T-helper 1 cell treated with Interleukin-12 subunit alpha and Interleukin-12 subunit beta and Interleukin-4 antibody, amounts not matched to agents 30 μg/mL and 1 μg/mL, for 36 hours (primary cell): ENCODE results near the gene SHKBP1.
A peak's percentile ranks its signal among the peaks of the same experiment; 100 is the strongest.

ENCODE experiments used
- H3K27ac Mint-ChIP-seq: one replicate; pipeline ENCODE4 v1.8.0; 2021; ENCODE audit warnings: mild to moderate bottlenecking, mixed read lengths
- H3K27me3 Mint-ChIP-seq: one replicate; pipeline ENCODE4 v1.8.0; 2021; ENCODE audit warnings: low read depth, mixed read lengths
- H3K36me3 Mint-ChIP-seq: one replicate; pipeline ENCODE4 v1.8.0; 2021; ENCODE audit warnings: low read depth, mixed read lengths
- H3K4me1 Mint-ChIP-seq: one replicate; pipeline ENCODE4 v1.8.0; 2021; ENCODE audit warnings: low read depth, mixed read lengths
- H3K4me3 Mint-ChIP-seq: one replicate; pipeline ENCODE4 v1.8.0; 2021; ENCODE audit warnings: mild to moderate bottlenecking, moderate library complexity, mixed read lengths
- H3K9me3 Mint-ChIP-seq: one replicate; pipeline ENCODE4 v1.8.0; 2021; ENCODE audit warnings: mixed read lengths

The SHKBP1 gene

GRCh38 chr19:40567750-40568494 lies 8.8 kb upstream of the SHKBP1 start:
- H3K27me3 Mint-ChIP-seq = peaks cover 54% of the 10 kb centered on the region
- no peaks in the 10 kb centered on the region for H3K36me3 Mint-ChIP-seq
- H3K27ac Mint-ChIP-seq = no peak overlapping the region
- H3K9me3 Mint-ChIP-seq = peaks cover 4% of the 10 kb centered on the region
- H3K4me3 Mint-ChIP-seq = no peak overlapping the region
- H3K4me1 Mint-ChIP-seq = peaks cover 10% of the 10 kb centered on the region

GRCh38 chr19:40570313-40571004 lies 6.2 kb upstream of the SHKBP1 start:
- Mint-ChIP-seq H3K4me1 (peaks cover 10% of the 10 kb centered on the region), H3K27me3 (peaks cover 41% of the 10 kb centered on the region), H3K9me3 (peaks cover 4% of the 10 kb centered on the region)

GRCh38 chr19:40571005-40571318 lies 5.7 kb upstream of the SHKBP1 start:
- Mint-ChIP-seq H3K27me3 (peaks cover 37% of the 10 kb centered on the region), H3K36me3 (no peaks in the 10 kb centered on the region), H3K27ac (peak overlapping the region; percentile 83), H3K4me1 (peaks cover 11% of the 10 kb centered on the region), H3K4me3 (peak overlapping the region; percentile 76), H3K9me3 (peaks cover 4% of the 10 kb centered on the region)

More at GRCh38 chr19:40570313-40571004, 6.2 kb upstream of the SHKBP1 start:
- no peaks in the 10 kb centered on the region for H3K36me3 Mint-ChIP-seq
- peak overlapping the region; percentile 83 for H3K27ac Mint-ChIP-seq
- peak overlapping the region; percentile 76 for H3K4me3 Mint-ChIP-seq

- no peaks in the 10 kb centered on the region for H3K36me3 Mint-ChIP-seq
- H3K4me1 Mint-ChIP-seq = peaks cover 11% of the 10 kb centered on the region
- H3K27ac Mint-ChIP-seq = no peak overlapping the region
- peaks cover 4% of the 10 kb centered on the region for H3K9me3 Mint-ChIP-seq
- peaks cover 28% of the 10 kb centered on the region for H3K27me3 Mint-ChIP-seq
- no peak overlapping the region for H3K4me3 Mint-ChIP-seq
Measured at GRCh38 chr19:40571831-40572495, 4.7 kb upstream of the SHKBP1 start.

GRCh38 chr19:40575326-40575725 lies 1.3 kb upstream of the SHKBP1 start:
- no peaks in the 10 kb centered on the region for H3K27me3 Mint-ChIP-seq
- H3K27ac Mint-ChIP-seq = no peak overlapping the region
- peaks cover 9% of the 10 kb centered on the region for H3K36me3 Mint-ChIP-seq
- H3K4me1 Mint-ChIP-seq = peaks cover 18% of the 10 kb centered on the region
- H3K4me3 Mint-ChIP-seq = peak overlapping the region; percentile 51
- H3K9me3 Mint-ChIP-seq = peaks cover 4% of the 10 kb centered on the region

- peaks cover 12% of the 10 kb centered on the region for H3K4me1 Mint-ChIP-seq
- peak overlapping the region; percentile 92 for H3K4me3 Mint-ChIP-seq
- peak overlapping the region; percentile 68 for H3K27ac Mint-ChIP-seq
- peaks cover 17% of the 10 kb centered on the region for H3K36me3 Mint-ChIP-seq
- no peaks in the 10 kb centered on the region for H3K27me3 Mint-ChIP-seq
- no peaks in the 10 kb centered on the region for H3K9me3 Mint-ChIP-seq
Measured at GRCh38 chr19:40576151-40576584, 505 bp upstream of the SHKBP1 start.

GRCh38 chr19:40578442-40578908 lies 1.8 kb downstream of the SHKBP1 start:
- Mint-ChIP-seq H3K9me3 (no peaks in the 10 kb centered on the region), H3K36me3 (peaks cover 28% of the 10 kb centered on the region)

GRCh38 chr19:40580619-40581018 lies 3.9 kb downstream of the SHKBP1 start:
- H3K27me3 Mint-ChIP-seq = no peaks in the 10 kb centered on the region
- H3K4me1 Mint-ChIP-seq = peaks cover 13% of the 10 kb centered on the region
- no peak overlapping the region for H3K27ac Mint-ChIP-seq
- H3K36me3 Mint-ChIP-seq = peaks cover 34% of the 10 kb centered on the region
- H3K9me3 Mint-ChIP-seq = no peaks in the 10 kb centered on the region
- H3K4me3 Mint-ChIP-seq = no peak overlapping the region

More at GRCh38 chr19:40578442-40578908, 1.8 kb downstream of the SHKBP1 start:
- H3K27me3 Mint-ChIP-seq = no peaks in the 10 kb centered on the region
- H3K4me1 Mint-ChIP-seq = peaks cover 13% of the 10 kb centered on the region
- H3K27ac Mint-ChIP-seq = peak overlapping the region; percentile 0
- peak overlapping the region; percentile 92 for H3K4me3 Mint-ChIP-seq

GRCh38 chr19:40581531-40581930 lies 4.9 kb downstream of the SHKBP1 start:
- no peak overlapping the region for H3K27ac Mint-ChIP-seq

GRCh38 chr19:40582467-40582866 lies 5.8 kb downstream of the SHKBP1 start:
- Mint-ChIP-seq H3K4me3 (no peak overlapping the region), H3K4me1 (peaks cover 18% of the 10 kb centered on the region), H3K36me3 (peaks cover 46% of the 10 kb centered on the region), H3K27me3 (no peaks in the 10 kb centered on the region), H3K9me3 (no peaks in the 10 kb centered on the region), H3K27ac (no peak overlapping the region)

More at GRCh38 chr19:40581531-40581930, 4.9 kb downstream of the SHKBP1 start:
- no peak overlapping the region for H3K4me3 Mint-ChIP-seq
- H3K4me1 Mint-ChIP-seq = peaks cover 18% of the 10 kb centered on the region
- no peaks in the 10 kb centered on the region for H3K27me3 Mint-ChIP-seq
- H3K9me3 Mint-ChIP-seq = no peaks in the 10 kb centered on the region
- peaks cover 41% of the 10 kb centered on the region for H3K36me3 Mint-ChIP-seq

- Mint-ChIP-seq H3K36me3 (peaks cover 46% of the 10 kb centered on the region), H3K4me1 (peaks cover 15% of the 10 kb centered on the region), H3K4me3 (no peak overlapping the region), H3K27ac (no peak overlapping the region), H3K27me3 (no peaks in the 10 kb centered on the region), H3K9me3 (no peaks in the 10 kb centered on the region)
Measured at GRCh38 chr19:40583283-40583682, 6.6 kb downstream of the SHKBP1 start.

GRCh38 chr19:40584007-40584406 lies 7.3 kb downstream of the SHKBP1 start:
- no peaks in the 10 kb centered on the region for H3K27me3 Mint-ChIP-seq
- H3K9me3 Mint-ChIP-seq = no peaks in the 10 kb centered on the region
- H3K27ac Mint-ChIP-seq = peak overlapping the region; percentile 11
- H3K36me3 Mint-ChIP-seq = peaks cover 43% of the 10 kb centered on the region
- peaks cover 10% of the 10 kb centered on the region for H3K4me1 Mint-ChIP-seq
- no peak overlapping the region for H3K4me3 Mint-ChIP-seq

- H3K27ac Mint-ChIP-seq = peak overlapping the region; percentile 85
- no peaks in the 10 kb centered on the region for H3K9me3 Mint-ChIP-seq
- H3K36me3 Mint-ChIP-seq = peaks cover 46% of the 10 kb centered on the region
- no peaks in the 10 kb centered on the region for H3K27me3 Mint-ChIP-seq
- H3K4me3 Mint-ChIP-seq = peak overlapping the region; percentile 66
- peaks cover 10% of the 10 kb centered on the region for H3K4me1 Mint-ChIP-seq
Measured at GRCh38 chr19:40585241-40585981, 8.7 kb downstream of the SHKBP1 start.

- H3K4me3 Mint-ChIP-seq = peak overlapping the region; percentile 66
- H3K9me3 Mint-ChIP-seq = no peaks in the 10 kb centered on the region
- no peaks in the 10 kb centered on the region for H3K27me3 Mint-ChIP-seq
- H3K36me3 Mint-ChIP-seq = peaks cover 42% of the 10 kb centered on the region
- peaks cover 10% of the 10 kb centered on the region for H3K4me1 Mint-ChIP-seq
- peak overlapping the region; percentile 85 for H3K27ac Mint-ChIP-seq
Measured at GRCh38 chr19:40585982-40586422, 9.3 kb downstream of the SHKBP1 start.
